ENCODE measurements around the gene ZBTB20. TPM values are rescaled to one million over a fixed set of nuclear protein-coding genes. Genes with fewer than 3 reads are reported as not detected.

ZBTB20 gene
- total RNA-seq, 4 donors from 2014 or later, result 148 to 242 (median 188) TPM

GRCh38 chr3:115147329-115148141 is 447 bp upstream of the ZBTB20 start:
- Histone ChIP-seq H3K36me3 (no peaks in the 10 kb centered on the region), H3K9me3 (no peaks in the 10 kb centered on the region), H3K4me3 (replicated peaks in 1 of 3) (peak overlapping the region; percentile 2 to 92 (median 63)), H3K4me1 (peaks cover 0 to 10% of the 10 kb centered on the region in 2 donors), H3K27me3 (no peaks in the 10 kb centered on the region), H3K27ac (peak overlapping the region; percentile 98 to 99 (median 98))
- TF ChIP-seq CTCF (IDR thresholded peaks at IDR 0.05), result no peak
- peak in 1 of 2 donors; percentile 97 for TF ChIP-seq POLR2A (IDR thresholded peaks at IDR 0.05)
- intact Hi-C loops (cut with DNase I), result no loop called here
- 1% methylated on average over 46 to 50 of the region's 54 CpGs for WGBS, 2 donors
- DNase-seq, result peak; percentile 99

- Histone ChIP-seq H3K27ac (peak overlapping the region; percentile 95 to 98 (median 96)), H3K27me3 (no peaks in the 10 kb centered on the region), H3K36me3 (no peaks in the 10 kb centered on the region), H3K4me3 (replicated peaks in 1 of 3) (peak overlapping the region; percentile 52 to 98 (median 92)), H3K4me1 (peaks cover 0 to 13% of the 10 kb centered on the region in 2 donors), H3K9me3 (no peaks in the 10 kb centered on the region)
- TF ChIP-seq CTCF (IDR thresholded peaks at IDR 0.05) (no peak), POLR2A (IDR thresholded peaks at IDR 0.05) (peak in 1 of 2 donors; percentile 69)
- intact Hi-C loops (cut with DNase I), result no loop called here
- DNase-seq, result peak; percentile 54 to 57
- WGBS, 2 donors, result 0 to 1% methylated on average over 9 of the region's 9 CpGs
These were observed 1.1 kb downstream of the ZBTB20 start for GRCh38 chr3:115146032-115146417.

- Histone ChIP-seq H3K27me3 (no peaks in the 10 kb centered on the region), H3K4me1 (peaks cover 0 to 10% of the 10 kb centered on the region in 2 donors), H3K9me3 (no peaks in the 10 kb centered on the region), H3K36me3 (no peaks in the 10 kb centered on the region), H3K27ac (no peak overlapping the region), H3K4me3 (replicated peaks in 1 of 3) (no peak overlapping the region)
- DNase-seq, result no peak
- TF ChIP-seq POLR2A (IDR thresholded peaks at IDR 0.05) (no peak), CTCF (IDR thresholded peaks at IDR 0.05) (no peak)
- intact Hi-C loops (cut with DNase I), result no loop called here
These were observed 5.9 kb downstream of the ZBTB20 start for GRCh38 chr3:115141033-115141757.

- Histone ChIP-seq H3K4me1 (peaks cover 0 to 3% of the 10 kb centered on the region in 2 donors), H3K27me3 (no peaks in the 10 kb centered on the region), H3K9me3 (no peaks in the 10 kb centered on the region), H3K36me3 (no peaks in the 10 kb centered on the region), H3K27ac (no peak overlapping the region), H3K4me3 (replicated peaks in 1 of 3) (no peak overlapping the region)
- intact Hi-C loops (cut with DNase I), result no loop called here
- TF ChIP-seq CTCF (IDR thresholded peaks at IDR 0.05), result no peak
- TF ChIP-seq POLR2A (IDR thresholded peaks at IDR 0.05), result no peak
- WGBS, 2 donors, result 93 to 96% methylated on average over 1 of the region's 1 CpG
- no peak for DNase-seq
These were observed 8.0 kb downstream of the ZBTB20 start for GRCh38 chr3:115139072-115139471.

Measured in thyroid gland (tissue), 4 donors.